Uterus (tissue), 4 donors: Measurements from ENCODE around the gene EXOC3L2. TPM values are rescaled to one million over a fixed set of nuclear protein-coding genes. Genes with fewer than 3 reads are reported as not detected.

Experiments used
- DNase-seq, 2 donors: peaks; one replicate each; pipeline ENCODE4 v3.0.0-alpha.2; 2019 to 2020
- H3K27ac ChIP-seq, 2 donors: fragments of 200-600 bp; sonication (generic); 1 replicate in 1 of 2; 2 replicates in 1 of 2; pipeline ENCODE4 v1.5.1; 2016 to 2018
- H3K27me3 ChIP-seq, 2 donors: fragments of 200-600 bp; sonication (generic); one replicate each; pipeline ENCODE4 v1.5.1; 2018 to 2019; ENCODE audit warnings: control low read depth in 1 of 2
- H3K36me3 ChIP-seq, 2 donors: fragments of 200-600 bp; sonication (generic); one replicate each; pipeline ENCODE4 v1.5.1; 2019; ENCODE audit warnings: control low read depth in 1 of 2
- H3K4me1 ChIP-seq, 2 donors: fragments of 200-600 bp; sonication (generic); one replicate each; pipeline ENCODE4 v1.5.1; 2018 to 2019; ENCODE audit warnings: control low read depth in 1 of 2
- H3K4me3 ChIP-seq, 2 donors: fragments of 200-600 bp; sonication (generic); 1 replicate in 1 of 2; 2 replicates in 1 of 2; pipeline ENCODE4 v1.5.1; 2018 to 2019; ENCODE audit warnings: mild to moderate bottlenecking in 1 of 2
- H3K9me3 ChIP-seq, 2 donors: fragments of 200-600 bp; sonication (generic); one replicate each; pipeline ENCODE4 v1.5.1; 2019; ENCODE audit warnings: control low read depth in 1 of 2
- CTCF ChIP-seq, 4 experiments: fragments of 200-600 bp in 2 of 4; fragments of 450-650 bp in 2 of 4; sonication (generic) in 2 of 4; IDR thresholded peaks; one replicate each; pipeline ENCODE4 v1.5.1; 2016 to 2019; ENCODE audit warnings: antibody characterized with exemption in 4 of 4, mild to moderate bottlenecking in 2 of 4, moderate library complexity in 1 of 4
- POLR2A ChIP-seq, 2 donors: fragments of 450-650 bp; IDR thresholded peaks; one replicate each; pipeline ENCODE4 v1.6.1; 2016; ENCODE audit warnings: antibody characterized with exemption in 2 of 2, mild to moderate bottlenecking in 1 of 2, moderate library complexity in 1 of 2
- intact Hi-C: fragments of 100-400 bp; cut with DNase I; formaldehyde crosslinking; loops from one replicate; pipeline ENCODE4 v1.15.1; 2023; ENCODE audit warnings: low total_unique reads
- total RNA-seq, 4 donors: library from RNA; depleted of rRNA in 3 of 4; stranded (reverse); fragments of >200 nt in 3 of 4; gene quantifications; one replicate each; pipeline versions ENCODE4 v1.1.0 to v1.2.4, GENCODE V29; 2014 to 2023
- donor health status: DM: yes; HTN: yes; CAD: no.

EXOC3L2 gene
- total RNA-seq, result 1 to 10 TPM; 2.4 to 7.2 (median 6.4) TPM

DNA sequence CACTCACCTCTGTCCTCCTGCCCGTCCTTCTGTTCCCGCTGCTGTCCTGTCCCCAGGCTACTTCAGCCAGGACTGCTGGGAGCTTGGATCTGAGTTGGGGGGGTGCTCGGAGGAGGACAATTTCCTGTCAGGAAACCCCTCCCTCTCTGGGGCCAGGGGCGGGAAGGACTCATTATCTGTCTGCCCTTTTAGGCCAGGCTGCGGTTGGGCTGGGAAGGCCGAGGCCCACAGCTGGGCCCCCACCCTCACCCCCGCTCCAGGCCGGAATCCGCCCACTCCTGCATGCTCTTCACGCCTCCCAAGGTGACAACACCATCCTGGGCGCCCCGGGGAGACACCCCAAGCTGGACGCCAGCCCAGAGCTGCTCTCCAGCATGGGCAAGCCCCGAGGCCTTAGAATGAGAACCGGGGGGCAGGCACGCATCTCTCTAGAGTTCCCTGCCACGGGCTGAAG lies at the start of gene EXOC3L2:
Gene EXOC3L2 (minus strand): TSS at position 74 of the 454 bp plus-strand sequence. CDS start 6,362 bp downstream, outside the sequence.
- H3K4me1 ChIP-seq, result peaks cover 0 to 4% of the 10 kb centered on the region in 2 donors
- TF ChIP-seq CTCF (IDR thresholded peaks at IDR 0.05) (no peak), POLR2A (IDR thresholded peaks at IDR 0.05) (no peak)
- no peaks in the 10 kb centered on the region for H3K27me3 ChIP-seq
- H3K36me3 ChIP-seq, result no peaks in the 10 kb centered on the region
- intact Hi-C loops, result no loop called here
- no peaks in the 10 kb centered on the region for H3K9me3 ChIP-seq
- H3K4me3 ChIP-seq, result no peak within 1 kb of the TSS
- peak within 1 kb of the TSS; percentile 44 to 57 for H3K27ac ChIP-seq
- no peak for DNase-seq

DNA sequence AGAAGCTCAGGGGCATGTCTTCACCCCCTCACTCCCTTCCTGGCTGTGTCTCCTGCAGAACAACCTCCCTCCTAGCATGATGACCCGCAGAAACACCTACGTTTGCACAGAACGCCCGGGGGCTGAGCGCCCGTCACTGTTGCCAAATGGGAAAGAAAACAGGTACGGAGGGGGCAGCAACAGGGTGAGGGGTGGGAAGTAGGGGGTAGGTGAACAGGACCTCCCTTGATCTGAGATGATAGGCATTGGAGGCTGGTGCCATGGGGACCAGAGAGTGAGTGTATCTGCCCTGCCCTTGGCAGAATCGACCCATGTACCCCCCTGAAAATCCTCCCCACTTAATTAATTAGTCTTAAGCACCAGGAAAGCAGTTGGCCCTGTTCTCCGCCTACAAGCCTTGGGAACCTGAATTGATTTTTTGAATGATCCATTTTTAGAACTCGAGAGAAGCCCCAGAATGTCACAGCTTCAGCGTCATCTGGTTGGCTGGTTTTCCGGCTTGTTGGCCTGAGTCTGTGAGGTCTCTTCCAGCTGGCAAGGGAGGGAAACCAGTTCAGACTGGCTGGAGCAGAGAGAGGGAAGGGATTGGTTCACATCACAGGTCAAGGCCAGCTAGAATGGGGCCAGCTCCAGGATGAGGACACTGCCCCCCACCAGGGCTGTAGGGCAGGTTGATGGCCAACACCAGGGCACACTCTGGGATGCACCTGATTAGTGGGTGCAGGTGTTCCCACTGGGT lies 49.3 kb upstream of the EXOC3L2 start:
- no peak for DNase-seq
- no peaks in the 10 kb centered on the region for H3K36me3 ChIP-seq
- H3K27ac ChIP-seq, result no peak overlapping the region
- H3K4me3 ChIP-seq, result no peak overlapping the region
- intact Hi-C loops, result no loop called here
- TF ChIP-seq CTCF (IDR thresholded peaks at IDR 0.05) (no peak), POLR2A (IDR thresholded peaks at IDR 0.05) (no peak)
- no peaks in the 10 kb centered on the region for H3K9me3 ChIP-seq
- H3K27me3 ChIP-seq, result no peaks in the 10 kb centered on the region
- no peaks in the 10 kb centered on the region for H3K4me1 ChIP-seq

DNA sequence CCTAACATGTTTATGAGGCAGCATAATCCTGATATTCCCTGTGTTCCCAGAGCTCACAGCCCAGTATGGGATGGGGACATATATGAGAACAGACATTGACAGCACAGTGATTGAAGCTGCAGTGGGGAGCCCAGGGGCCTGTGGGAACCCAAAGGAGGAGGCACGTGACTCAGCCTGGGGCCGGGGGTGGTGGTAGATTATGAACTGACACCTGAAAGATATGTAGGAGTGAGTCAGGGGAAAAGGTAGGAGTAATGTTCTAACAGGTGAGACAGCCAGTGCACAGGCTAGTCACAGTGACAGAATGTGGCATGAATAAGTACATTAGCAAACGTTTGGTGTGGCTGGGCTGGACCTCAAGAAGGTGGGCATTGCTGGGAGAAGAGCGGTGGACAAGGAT lies 48.5 kb upstream of the EXOC3L2 start:
- H3K27ac ChIP-seq, result no peak overlapping the region
- no peaks in the 10 kb centered on the region for H3K36me3 ChIP-seq
- no peak overlapping the region for H3K4me3 ChIP-seq
- no peaks in the 10 kb centered on the region for H3K27me3 ChIP-seq
- DNase-seq, result no peak
- H3K4me1 ChIP-seq, result no peaks in the 10 kb centered on the region
- TF ChIP-seq POLR2A (IDR thresholded peaks at IDR 0.05), result no peak
- no peak for TF ChIP-seq CTCF (IDR thresholded peaks at IDR 0.05)
- no peaks in the 10 kb centered on the region for H3K9me3 ChIP-seq
- intact Hi-C loops, result no loop called here

DNA sequence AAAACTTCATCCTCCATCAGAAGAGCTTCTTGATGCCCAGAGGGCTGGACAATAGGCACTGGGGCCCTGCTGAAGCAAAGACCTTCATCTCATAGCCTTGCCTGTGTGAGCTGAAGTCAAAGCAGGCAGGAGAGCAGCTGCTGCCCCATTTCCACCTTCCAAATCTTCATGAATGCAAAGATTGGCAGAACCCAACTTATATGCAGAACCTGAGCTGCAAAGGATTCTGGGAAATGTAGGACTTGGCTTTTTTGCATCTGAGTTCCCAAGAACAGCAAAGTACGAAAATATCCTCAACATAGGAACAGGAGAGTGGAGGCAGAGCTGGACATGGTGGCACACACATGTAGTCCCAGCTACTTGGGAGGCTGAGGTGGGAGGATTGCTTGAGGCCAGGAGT lies 46.6 kb upstream of the EXOC3L2 start:
- Histone ChIP-seq H3K36me3 (no peaks in the 10 kb centered on the region), H3K4me3 (no peak overlapping the region), H3K27me3 (no peaks in the 10 kb centered on the region), H3K9me3 (no peaks in the 10 kb centered on the region), H3K27ac (no peak overlapping the region), H3K4me1 (no peaks in the 10 kb centered on the region)
- no peak for TF ChIP-seq CTCF (IDR thresholded peaks at IDR 0.05)
- no peak for TF ChIP-seq POLR2A (IDR thresholded peaks at IDR 0.05)
- no peak for DNase-seq
- intact Hi-C loops, result no loop called here

GRCh38 chr19:45290381-45290931 lies 45.2 kb upstream of the EXOC3L2 start:
- TF ChIP-seq POLR2A (IDR thresholded peaks at IDR 0.05), result no peak
- DNase-seq, result no peak
- H3K27me3 ChIP-seq, result no peaks in the 10 kb centered on the region
- H3K27ac ChIP-seq, result no peak overlapping the region
- H3K4me3 ChIP-seq, result no peak overlapping the region
- no peaks in the 10 kb centered on the region for H3K4me1 ChIP-seq
- no peaks in the 10 kb centered on the region for H3K36me3 ChIP-seq
- no peaks in the 10 kb centered on the region for H3K9me3 ChIP-seq
- intact Hi-C loops, result no loop called here
